CD8-positive, alpha-beta memory T cell (primary cell): ENCODE data around the gene TBK1. TPM values are rescaled to one million over a fixed set of nuclear protein-coding genes. Genes with fewer than 3 reads are reported as not detected.
"Not testable (repeated sequence)": the region's sequence is repeated elsewhere in the genome, so short reads cannot be mapped to it uniquely, and the experiment has no call there.

ENCODE experiments used
- CTCF ChIA-PET: fragments of 350-600 bp; sonication (Branson Sonifier 250); formaldehyde crosslinking; loops from one replicate; lab custom pipeline; 2021; ENCODE audit warnings: antibody characterized with exemption; lab: Charles Lee
- POLR2A ChIA-PET: fragments of 350-600 bp; sonication (Branson Sonifier 250); formaldehyde crosslinking; loops from one replicate; lab custom pipeline; 2021; ENCODE audit warnings: antibody characterized with exemption; lab: Charles Lee
- DNase-seq, 5 donors: peaks; one replicate each; pipeline versions ENCODE4 v3.0.0 to v3.0.0-alpha.2; 2020 to 2022; ENCODE audit warnings: mixed read lengths in 1 of 5
- H3K27ac ChIP-seq: one replicate; pipeline ENCODE4 v1.7.0; 2013; ENCODE audit warnings: low read depth, mild to moderate bottlenecking, low read length, moderate library complexity
- H3K27me3 ChIP-seq: 2 replicates; pipeline ENCODE4 v1.7.0; 2013; ENCODE audit warnings: low read length, mild to moderate bottlenecking; ENCODE audit not compliant: insufficient read depth, poor library complexity, severe bottlenecking
- H3K36me3 ChIP-seq: 2 replicates; pipeline ENCODE4 v1.7.0; 2013; ENCODE audit warnings: mild to moderate bottlenecking, low read length, moderate library complexity; ENCODE audit not compliant: insufficient read depth
- H3K4me1 ChIP-seq: 2 replicates; pipeline ENCODE4 v1.7.0; 2013; ENCODE audit warnings: mild to moderate bottlenecking, low read length, moderate library complexity; ENCODE audit not compliant: insufficient read depth
- H3K4me3 ChIP-seq: 2 replicates; pipeline ENCODE4 v1.7.0; 2013; ENCODE audit warnings: mild to moderate bottlenecking, low read length
- H3K9me3 ChIP-seq: 2 replicates; pipeline ENCODE4 v1.7.0; 2013; ENCODE audit warnings: mild to moderate bottlenecking, low read length
- H3K27ac Mint-ChIP-seq, 8 donors: one replicate each; pipeline ENCODE4 v1.8.0; 2020 to 2021; ENCODE audit warnings: mixed read lengths in 8 of 8, mild to moderate bottlenecking in 6 of 8, inconsistent platforms in 3 of 8, moderate library complexity in 3 of 8
- H3K27me3 Mint-ChIP-seq, 2 donors: one replicate each; pipeline ENCODE4 v1.8.0; 2020 to 2021; ENCODE audit warnings: mixed read lengths in 2 of 2, mild to moderate bottlenecking in 1 of 2, moderate library complexity in 1 of 2
- H3K36me3 Mint-ChIP-seq, 3 donors: one replicate each; pipeline ENCODE4 v1.8.0; 2020 to 2021; ENCODE audit warnings: mixed read lengths in 3 of 3, inconsistent platforms in 1 of 3, mild to moderate bottlenecking in 1 of 3
- H3K4me1 Mint-ChIP-seq, 3 donors: one replicate each; pipeline ENCODE4 v1.8.0; 2020 to 2021; ENCODE audit warnings: mixed read lengths in 3 of 3, inconsistent platforms in 1 of 3, mild to moderate bottlenecking in 1 of 3
- H3K4me3 Mint-ChIP-seq, 7 donors: one replicate each; pipeline ENCODE4 v1.8.0; 2020 to 2021; ENCODE audit warnings: mixed read lengths in 7 of 7, mild to moderate bottlenecking in 6 of 7, moderate library complexity in 4 of 7, inconsistent platforms in 2 of 7
- H3K9me3 Mint-ChIP-seq, 5 donors: one replicate each; pipeline ENCODE4 v1.8.0; 2020 to 2022; ENCODE audit warnings: mixed read lengths in 5 of 5, mild to moderate bottlenecking in 3 of 5, moderate library complexity in 2 of 5, inconsistent platforms in 1 of 5
- polyA plus RNA-seq: library from polyadenylated mRNA; unstranded; fragments of 300-500 nt; fragmentation: Illumina TruSeq; gene quantifications from one replicate; pipeline ENCODE4 v1.2.3, GENCODE V29; 2021
- total RNA-seq, 2 experiments: library from RNA; stranded (reverse); gene quantifications; one replicate each; pipeline ENCODE4 v1.2.3, GENCODE V29; 2021

TBK1 gene
- total and polyA plus RNA-seq, 3 experiments from 2014 or later, result 25.9 to 27.6 (median 26.8) TPM

- H3K9me3 ChIP-seq, H3K4me1 Mint-ChIP-seq, H3K4me3 ChIP-seq, H3K4me1 ChIP-seq, H3K36me3 ChIP-seq, H3K9me3 Mint-ChIP-seq, H3K27me3 ChIP-seq, H3K27ac ChIP-seq, H3K36me3 Mint-ChIP-seq, DNase-seq, H3K4me3 Mint-ChIP-seq: not testable (repeated sequence)
- Mint-ChIP-seq H3K27ac (peak overlapping the region in 1 of 8 donors; percentile 20), H3K27me3 (peaks cover 4 to 21% of the 10 kb centered on the region in 2 donors)
- ChIA-PET CTCF (interaction anchor here (0.7 kb wide), 1 partner anchor 173 kb away, joined by 3 read pairs; no protein-coding TSS in a partner anchor), POLR2A (interaction anchor here (0.6 to 0.7 kb wide), 2 partner anchors 33 to 119 kb away, joined by 3 to 5 read pairs; no protein-coding TSS in a partner anchor)
Observed at GRCh38 chr12:64523565-64524444, 71.9 kb downstream of the TBK1 start.

- ChIA-PET CTCF (no interaction called here), POLR2A (no interaction called here)
- H3K4me3 Mint-ChIP-seq, result no peak overlapping the region
- no peaks in the 10 kb centered on the region for H3K27me3 ChIP-seq
- no peak overlapping the region for H3K4me3 ChIP-seq
- no peaks in the 10 kb centered on the region for H3K9me3 ChIP-seq
- H3K4me1 Mint-ChIP-seq, result no peaks in the 10 kb centered on the region
- peaks cover 0 to 5% (median 0%) of the 10 kb centered on the region in 3 donors for H3K36me3 Mint-ChIP-seq
- no peak for DNase-seq
- H3K27ac ChIP-seq, result no peak overlapping the region
- H3K27ac Mint-ChIP-seq, result no peak overlapping the region
- no peaks in the 10 kb centered on the region for H3K9me3 Mint-ChIP-seq
- no peaks in the 10 kb centered on the region for H3K36me3 ChIP-seq
- H3K27me3 Mint-ChIP-seq, result peaks cover 4 to 21% of the 10 kb centered on the region in 2 donors
- no peaks in the 10 kb centered on the region for H3K4me1 ChIP-seq
Observed at GRCh38 chr12:64525461-64526160, 73.7 kb downstream of the TBK1 start.

GRCh38 chr12:64526859-64527258 lies 74.9 kb downstream of the TBK1 start:
- ChIA-PET POLR2A (no interaction called here), CTCF (interaction anchor here (0.7 kb wide), 1 partner anchor 33 kb away, joined by 3 read pairs; no protein-coding TSS in a partner anchor)
- H3K27me3 Mint-ChIP-seq, result peaks cover 4 to 17% of the 10 kb centered on the region in 2 donors
- Histone ChIP-seq H3K36me3 (no peaks in the 10 kb centered on the region), H3K9me3 (no peaks in the 10 kb centered on the region), H3K27me3 (no peaks in the 10 kb centered on the region), H3K27ac (no peak overlapping the region), H3K4me3 (no peak overlapping the region), H3K4me1 (no peaks in the 10 kb centered on the region)
- H3K27ac Mint-ChIP-seq, result no peak overlapping the region
- no peak overlapping the region for H3K4me3 Mint-ChIP-seq
- no peaks in the 10 kb centered on the region for H3K9me3 Mint-ChIP-seq
- H3K36me3 Mint-ChIP-seq, result peaks cover 0 to 5% (median 0%) of the 10 kb centered on the region in 3 donors
- no peaks in the 10 kb centered on the region for H3K4me1 Mint-ChIP-seq
- no peak for DNase-seq

- no peak for DNase-seq
- Mint-ChIP-seq H3K27ac (no peak overlapping the region), H3K4me1 (no peaks in the 10 kb centered on the region), H3K27me3 (peaks cover 5 to 12% of the 10 kb centered on the region in 2 donors), H3K36me3 (peaks cover 0 to 5% (median 0%) of the 10 kb centered on the region in 3 donors), H3K4me3 (no peak overlapping the region), H3K9me3 (no peaks in the 10 kb centered on the region)
- Histone ChIP-seq H3K27me3 (no peaks in the 10 kb centered on the region), H3K36me3 (no peaks in the 10 kb centered on the region), H3K27ac (no peak overlapping the region), H3K9me3 (no peaks in the 10 kb centered on the region), H3K4me3 (no peak overlapping the region), H3K4me1 (no peaks in the 10 kb centered on the region)
- ChIA-PET CTCF (interaction anchor here (1.6 kb wide), 1 partner anchor 169 kb away, joined by 5 read pairs; no protein-coding TSS in a partner anchor), POLR2A (no interaction called here)
Observed at GRCh38 chr12:64528616-64529015, 76.7 kb downstream of the TBK1 start.

- H3K4me3 ChIP-seq, result no peak overlapping the region
Observed at GRCh38 chr12:64530566-64530965, 78.6 kb downstream of the TBK1 start.

GRCh38 chr12:64531665-64532334 lies 79.9 kb downstream of the TBK1 start:
- Histone ChIP-seq H3K4me1 (no peaks in the 10 kb centered on the region), H3K36me3 (no peaks in the 10 kb centered on the region), H3K4me3 (no peak overlapping the region), H3K9me3 (no peaks in the 10 kb centered on the region), H3K27me3 (no peaks in the 10 kb centered on the region), H3K27ac (no peak overlapping the region)
- Mint-ChIP-seq H3K27ac (no peak overlapping the region), H3K36me3 (no peaks in the 10 kb centered on the region), H3K4me1 (no peaks in the 10 kb centered on the region), H3K27me3 (peaks cover 1 to 7% of the 10 kb centered on the region in 2 donors), H3K4me3 (no peak overlapping the region), H3K9me3 (no peaks in the 10 kb centered on the region)
- no peak for DNase-seq
- ChIA-PET POLR2A (no interaction called here), CTCF (no interaction called here)

More at GRCh38 chr12:64530566-64530965, 78.6 kb downstream of the TBK1 start:
- POLR2A ChIA-PET, result no interaction called here
- peaks cover 2 to 9% of the 10 kb centered on the region in 2 donors for H3K27me3 Mint-ChIP-seq
- H3K36me3 Mint-ChIP-seq, result no peaks in the 10 kb centered on the region
- H3K4me1 Mint-ChIP-seq, result no peaks in the 10 kb centered on the region
- Histone ChIP-seq H3K9me3 (no peaks in the 10 kb centered on the region), H3K4me1 (no peaks in the 10 kb centered on the region), H3K36me3 (no peaks in the 10 kb centered on the region), H3K27ac (no peak overlapping the region), H3K27me3 (no peaks in the 10 kb centered on the region)
- H3K27ac Mint-ChIP-seq, result no peak overlapping the region
- no peak for DNase-seq
- CTCF ChIA-PET, result no interaction called here
- no peaks in the 10 kb centered on the region for H3K9me3 Mint-ChIP-seq
- no peak overlapping the region for H3K4me3 Mint-ChIP-seq

- no peak overlapping the region for H3K27ac ChIP-seq
- DNase-seq, result no peak
- H3K4me3 ChIP-seq, result no peak overlapping the region
- peak overlapping the region in 1 of 8 donors; percentile 43 for H3K27ac Mint-ChIP-seq
- peaks cover 3 to 11% of the 10 kb centered on the region in 2 donors for H3K27me3 Mint-ChIP-seq
- H3K4me1 Mint-ChIP-seq, result no peaks in the 10 kb centered on the region
- POLR2A ChIA-PET, result no interaction called here
- H3K27me3 ChIP-seq, result no peaks in the 10 kb centered on the region
- no peaks in the 10 kb centered on the region for H3K9me3 Mint-ChIP-seq
- H3K4me1 ChIP-seq, result no peaks in the 10 kb centered on the region
- H3K4me3 Mint-ChIP-seq, result no peak overlapping the region
- H3K36me3 Mint-ChIP-seq, result no peaks in the 10 kb centered on the region
- no peaks in the 10 kb centered on the region for H3K9me3 ChIP-seq
- CTCF ChIA-PET, result interaction anchor here (1.1 kb wide), 1 partner anchor 12 kb away, joined by 3 read pairs; no protein-coding TSS in a partner anchor
- no peaks in the 10 kb centered on the region for H3K36me3 ChIP-seq
Observed at GRCh38 chr12:64532734-64533351, 80.9 kb downstream of the TBK1 start.
